Testis (tissue), 3 donors: Measurements from ENCODE around the gene SSBP2. TPM values are rescaled to one million over a fixed set of nuclear protein-coding genes. Genes with fewer than 3 reads are reported as not detected.

Source experiments
- DNase-seq: peaks from one replicate; pipeline ENCODE4 v3.0.0-alpha.2; 2019
- H3K27ac ChIP-seq, 2 donors: fragments of 200-600 bp; sonication (generic); one replicate each; pipeline ENCODE4 v1.5.1; 2019
- H3K27me3 ChIP-seq: fragments of 200-600 bp; sonication (generic); one replicate; pipeline ENCODE4 v1.5.1; 2019
- H3K36me3 ChIP-seq: fragments of 200-600 bp; sonication (generic); one replicate; pipeline ENCODE4 v1.5.1; 2017; ENCODE audit warnings: low read depth; ENCODE audit errors: missing control alignments
- H3K4me1 ChIP-seq: fragments of 200-600 bp; sonication (generic); one replicate; pipeline ENCODE4 v1.5.1; 2019
- H3K4me3 ChIP-seq, 2 donors: fragments of 200-600 bp; sonication (generic); one replicate each; pipeline ENCODE4 v1.5.1; 2017 to 2019
- H3K9me3 ChIP-seq: fragments of 200-600 bp; sonication (generic); one replicate; pipeline ENCODE4 v1.5.1; 2017
- POLR2A ChIP-seq: fragments of 450-650 bp; IDR thresholded peaks from one replicate; pipeline ENCODE4 v1.6.1; 2017; ENCODE audit warnings: antibody characterized with exemption, mild to moderate bottlenecking, moderate library complexity
- WGBS, 2 donors: methylation state at CpG; one replicate each; pipeline ENCODE4 v1.1.5; 2018; 5-methylcytosine and 5-hydroxymethylcytosine counted together
- intact Hi-C: fragments of 100-400 bp; cut with DNase I; formaldehyde crosslinking; loops from one replicate; pipeline ENCODE4 v1.15.1; 2023; ENCODE audit warnings: low total_unique reads
- polyA plus RNA-seq: library from polyadenylated mRNA; stranded (reverse); fragments of 350-450 nt; fragmentation: Illumina TruSeq; extraction: RNeasy Lipid Tissue Mini Kit (QIAGEN cat#74804); gene quantifications from one replicate; pipeline ENCODE4 v1.2.3, GENCODE V29; 2014; ENCODE audit warnings: low read depth, low replicate concordance; ENCODE audit not compliant: insufficient read depth
- total RNA-seq, 2 donors: library from RNA; depleted of rRNA; stranded (reverse); fragments of >200 nt; gene quantifications; one replicate each; pipeline ENCODE4 v1.2.3, GENCODE V29; 2016
- TF ChIP-seq, protein P1 (sequence below), 3 experiments: fragments of 450-650 bp in 2 of 3; fragments of 200-600 bp in 1 of 3; sonication (generic) in 1 of 3; IDR thresholded peaks; one replicate each; pipeline ENCODE4 v1.5.1; 2016 to 2019; ENCODE audit warnings: antibody characterized with exemption in 3 of 3, mild to moderate bottlenecking in 2 of 3, moderate library complexity in 1 of 3

Gene SSBP2
- total and polyA plus RNA-seq, 3 donors from 2014 or later, result 17.5 to 27.6 (median 22.7) TPM

DNA sequence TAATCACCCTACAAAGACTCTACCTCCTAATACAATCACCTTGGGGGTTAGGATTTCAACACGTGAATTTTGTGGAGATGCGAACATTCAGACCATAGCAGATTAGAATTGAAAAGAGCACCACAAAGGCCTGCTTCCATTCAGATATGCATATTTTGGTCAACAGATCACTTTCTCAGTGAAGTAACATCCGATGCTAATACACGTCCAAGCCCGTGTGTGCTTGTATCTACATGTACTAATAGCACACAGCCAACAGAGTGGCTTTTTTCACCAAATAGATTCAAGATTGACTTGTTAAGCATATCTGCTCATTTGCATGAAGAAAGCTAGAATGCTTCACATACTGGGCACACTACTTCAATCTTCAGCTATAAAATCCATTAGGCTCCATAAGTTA, 35.6 kb upstream of the SSBP2 start:
- H3K4me1 ChIP-seq, result peaks cover 12% of the 10 kb centered on the region

DNA sequence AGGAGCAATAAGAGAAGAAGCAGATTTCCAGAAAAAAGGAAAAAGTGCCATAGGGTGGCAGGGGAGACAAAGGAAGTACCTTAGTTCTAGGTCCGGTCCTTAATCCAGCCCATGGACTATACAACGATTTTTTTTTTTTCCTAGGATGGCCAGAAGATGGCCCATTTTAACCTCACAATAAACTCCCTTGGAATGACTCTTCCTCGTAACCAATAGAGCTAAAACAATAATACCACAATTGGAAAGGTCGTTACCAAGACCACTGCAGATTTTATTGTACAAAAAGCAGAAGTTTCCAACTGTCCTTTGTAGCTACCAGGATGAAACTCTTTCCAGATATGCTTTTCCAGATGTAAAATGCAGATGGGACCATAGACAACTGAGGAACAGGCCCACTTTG, 34.4 kb upstream of the SSBP2 start:
- Histone ChIP-seq H3K4me1 (peaks cover 12% of the 10 kb centered on the region), H3K36me3 (no peaks in the 10 kb centered on the region), H3K27ac (no peak overlapping the region), H3K9me3 (no peaks in the 10 kb centered on the region), H3K27me3 (no peaks in the 10 kb centered on the region), H3K4me3 (no peak overlapping the region)
- DNase-seq, result no peak
- no peak for TF ChIP-seq POLR2A
- TF ChIP-seq, protein P1, sequence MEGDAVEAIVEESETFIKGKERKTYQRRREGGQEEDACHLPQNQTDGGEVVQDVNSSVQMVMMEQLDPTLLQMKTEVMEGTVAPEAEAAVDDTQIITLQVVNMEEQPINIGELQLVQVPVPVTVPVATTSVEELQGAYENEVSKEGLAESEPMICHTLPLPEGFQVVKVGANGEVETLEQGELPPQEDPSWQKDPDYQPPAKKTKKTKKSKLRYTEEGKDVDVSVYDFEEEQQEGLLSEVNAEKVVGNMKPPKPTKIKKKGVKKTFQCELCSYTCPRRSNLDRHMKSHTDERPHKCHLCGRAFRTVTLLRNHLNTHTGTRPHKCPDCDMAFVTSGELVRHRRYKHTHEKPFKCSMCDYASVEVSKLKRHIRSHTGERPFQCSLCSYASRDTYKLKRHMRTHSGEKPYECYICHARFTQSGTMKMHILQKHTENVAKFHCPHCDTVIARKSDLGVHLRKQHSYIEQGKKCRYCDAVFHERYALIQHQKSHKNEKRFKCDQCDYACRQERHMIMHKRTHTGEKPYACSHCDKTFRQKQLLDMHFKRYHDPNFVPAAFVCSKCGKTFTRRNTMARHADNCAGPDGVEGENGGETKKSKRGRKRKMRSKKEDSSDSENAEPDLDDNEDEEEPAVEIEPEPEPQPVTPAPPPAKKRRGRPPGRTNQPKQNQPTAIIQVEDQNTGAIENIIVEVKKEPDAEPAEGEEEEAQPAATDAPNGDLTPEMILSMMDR (IDR thresholded peaks at IDR 0.05), result no peak
- intact Hi-C loops, result loop anchor here (5.0 kb wide), 1 partner anchor 33 kb away; the partner anchor contains the start of gene SSBP2
- 51 to 58% methylated on average over 4 of the region's 4 CpGs for WGBS, 2 donors

More for the DNA sequence above, 35.6 kb upstream of the SSBP2 start:
- Histone ChIP-seq H3K36me3 (no peaks in the 10 kb centered on the region), H3K27ac (no peak overlapping the region), H3K4me3 (no peak overlapping the region), H3K9me3 (no peaks in the 10 kb centered on the region), H3K27me3 (no peaks in the 10 kb centered on the region)
- WGBS, 2 donors, result 86 to 92% methylated on average over 5 of the region's 5 CpGs
- intact Hi-C loops, result loop anchor here (5.0 kb wide), 1 partner anchor 34 kb away; the partner anchor contains the start of gene SSBP2
- DNase-seq, result no peak
- TF ChIP-seq, protein P1 (IDR thresholded peaks at IDR 0.05), result no peak

DNA sequence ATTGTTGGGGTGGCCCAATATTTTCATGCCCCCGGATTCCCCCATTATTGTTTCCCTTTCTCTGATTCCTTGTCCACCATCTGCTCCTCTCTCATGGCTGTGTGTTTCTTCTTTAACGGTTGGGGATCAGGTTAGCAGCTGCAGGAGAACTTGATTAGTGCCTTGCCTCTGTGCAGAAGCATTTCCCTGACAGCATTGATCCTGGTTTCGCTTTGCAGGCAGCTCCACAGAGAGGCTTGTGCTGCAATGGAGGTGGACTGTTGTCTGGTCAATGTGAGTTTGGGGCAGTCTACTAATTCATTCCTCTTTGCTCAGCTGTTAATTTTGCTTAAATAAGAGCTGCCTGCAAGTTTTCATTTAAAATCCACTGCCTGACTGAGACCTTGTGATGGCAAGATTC, 32.5 kb upstream of the SSBP2 start:
- Histone ChIP-seq H3K36me3 (no peaks in the 10 kb centered on the region), H3K9me3 (no peaks in the 10 kb centered on the region), H3K4me1 (peaks cover 18% of the 10 kb centered on the region), H3K27ac (no peak overlapping the region), H3K27me3 (no peaks in the 10 kb centered on the region), H3K4me3 (no peak overlapping the region)
- intact Hi-C loops, result no loop called here
- DNase-seq, result no peak
- TF ChIP-seq POLR2A, result no peak
- TF ChIP-seq, protein P1 (IDR thresholded peaks at IDR 0.05), result no peak
- 62 to 64% methylated on average over 3 of the region's 3 CpGs for WGBS, 2 donors

DNA sequence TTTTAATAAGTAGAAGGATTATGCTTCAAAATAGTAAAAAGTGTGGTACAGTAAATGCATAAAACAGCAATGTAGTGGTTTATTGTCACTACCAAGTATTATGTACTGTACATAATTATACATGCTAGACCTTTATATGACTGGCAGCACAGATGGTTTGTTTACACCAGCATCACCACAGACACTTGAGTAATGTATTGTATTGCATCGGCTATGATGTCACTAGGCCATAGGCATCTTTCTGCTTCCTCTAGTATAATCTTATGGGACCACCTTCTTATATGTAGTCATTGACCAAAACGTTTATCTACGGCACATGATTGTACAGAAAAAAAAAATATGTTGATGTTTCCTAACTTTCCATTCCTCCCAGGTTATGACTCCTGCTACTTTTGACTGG, 31.9 kb upstream of the SSBP2 start:
- intact Hi-C loops, result no loop called here
- no peaks in the 10 kb centered on the region for H3K36me3 ChIP-seq
- no peak for DNase-seq
- no peak for TF ChIP-seq POLR2A
- TF ChIP-seq, protein P1 (IDR thresholded peaks at IDR 0.05), result no peak
- peaks cover 12% of the 10 kb centered on the region for H3K4me1 ChIP-seq
- WGBS, 2 donors, result 71 to 79% methylated on average over 3 of the region's 3 CpGs
- H3K27me3 ChIP-seq, result no peaks in the 10 kb centered on the region
- no peaks in the 10 kb centered on the region for H3K9me3 ChIP-seq
- H3K27ac ChIP-seq, result no peak overlapping the region
- no peak overlapping the region for H3K4me3 ChIP-seq

DNA sequence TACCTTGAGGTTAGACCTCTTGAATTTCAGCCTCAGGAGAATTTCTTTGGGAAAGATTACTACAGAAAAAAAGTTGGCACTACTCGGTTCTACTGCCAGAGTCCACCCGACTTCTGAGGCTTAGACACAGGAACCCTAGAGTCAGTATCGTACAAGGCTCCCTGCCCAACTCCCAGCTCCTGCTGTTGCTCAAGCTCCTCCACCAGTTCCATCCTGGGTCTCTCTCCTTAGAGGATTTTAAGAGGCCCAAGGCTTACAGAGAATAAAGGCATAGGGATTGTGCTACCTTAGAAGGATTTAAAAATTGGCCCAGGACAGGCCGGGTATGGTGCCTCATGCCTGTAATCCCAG, 29.0 kb upstream of the SSBP2 start:
- WGBS, 2 donors, result 78 to 91% methylated on average over 4 of the region's 4 CpGs
- no peak for TF ChIP-seq POLR2A
- TF ChIP-seq, protein P1 (IDR thresholded peaks at IDR 0.05), result no peak
- no peak for DNase-seq
- Histone ChIP-seq H3K27ac (peak overlapping the region in 1 of 2 donors; percentile 78), H3K9me3 (no peaks in the 10 kb centered on the region), H3K4me3 (no peak overlapping the region), H3K27me3 (no peaks in the 10 kb centered on the region), H3K4me1 (peaks cover 7% of the 10 kb centered on the region), H3K36me3 (no peaks in the 10 kb centered on the region)
- intact Hi-C loops, result no loop called here
